ENCODE results near the gene CPA4. TPM values are rescaled to one million over a fixed set of nuclear protein-coding genes. Genes with fewer than 3 reads are reported as not detected.

The CPA4 gene
- total RNA-seq, 6 experiments from 2014 or later: 5.8 to 23.2 (median 20.0) TPM

GRCh38 chr7:130303551-130303950 is 10.6 kb downstream of the CPA4 start:
- no peak for TF ChIP-seq CTCF (IDR thresholded peaks at IDR 0.05)
- Mint-ChIP-seq H3K4me1 (ENCODE audit: low read depth) (no peaks in the 10 kb centered on the region), H3K4me3 (no peak overlapping the region), H3K27ac (no peak overlapping the region), H3K36me3 (ENCODE audit: low read depth) (peaks cover 14% of the 10 kb centered on the region), H3K27me3 (ENCODE audit: insufficient read depth) (peaks cover 40% of the 10 kb centered on the region), H3K9me3 (no peaks in the 10 kb centered on the region)
- DNase-seq: no peak

- Mint-ChIP-seq H3K4me1 (ENCODE audit: low read depth) (no peaks in the 10 kb centered on the region), H3K27ac (no peak overlapping the region), H3K27me3 (ENCODE audit: insufficient read depth) (peaks cover 37% of the 10 kb centered on the region), H3K9me3 (no peaks in the 10 kb centered on the region), H3K36me3 (ENCODE audit: low read depth) (peaks cover 14% of the 10 kb centered on the region), H3K4me3 (no peak overlapping the region)
- DNase-seq: no peak
- no peak for TF ChIP-seq CTCF (IDR thresholded peaks at IDR 0.05)
Measured at GRCh38 chr7:130303982-130304381, 11.0 kb downstream of the CPA4 start.

- no peak for DNase-seq
- no peak overlapping the region for H3K4me3 Mint-ChIP-seq
- peaks cover 36% of the 10 kb centered on the region for H3K27me3 Mint-ChIP-seq (ENCODE audit: insufficient read depth)
- peaks cover 12% of the 10 kb centered on the region for H3K36me3 Mint-ChIP-seq (ENCODE audit: low read depth)
- H3K4me1 Mint-ChIP-seq (ENCODE audit: low read depth): no peaks in the 10 kb centered on the region
- no peak overlapping the region for H3K27ac Mint-ChIP-seq
- no peaks in the 10 kb centered on the region for H3K9me3 Mint-ChIP-seq
- no peak for TF ChIP-seq CTCF (IDR thresholded peaks at IDR 0.05)
Measured at GRCh38 chr7:130304878-130305277, 11.9 kb downstream of the CPA4 start.

GRCh38 chr7:130305433-130306042 is 12.6 kb downstream of the CPA4 start:
- Mint-ChIP-seq H3K9me3 (no peaks in the 10 kb centered on the region), H3K4me3 (no peak overlapping the region), H3K27me3 (ENCODE audit: insufficient read depth) (peaks cover 31% of the 10 kb centered on the region), H3K27ac (no peak overlapping the region), H3K36me3 (ENCODE audit: low read depth) (peaks cover 7% of the 10 kb centered on the region), H3K4me1 (ENCODE audit: low read depth) (no peaks in the 10 kb centered on the region)
- no peak for DNase-seq
- TF ChIP-seq CTCF (IDR thresholded peaks at IDR 0.05): no peak

GRCh38 chr7:130309986-130310385 is 17.0 kb downstream of the CPA4 start:
- TF ChIP-seq CTCF (IDR thresholded peaks at IDR 0.05): no peak
- Mint-ChIP-seq H3K4me3 (no peak overlapping the region), H3K36me3 (ENCODE audit: low read depth) (no peaks in the 10 kb centered on the region), H3K9me3 (no peaks in the 10 kb centered on the region), H3K4me1 (ENCODE audit: low read depth) (no peaks in the 10 kb centered on the region), H3K27me3 (ENCODE audit: insufficient read depth) (peaks cover 22% of the 10 kb centered on the region), H3K27ac (no peak overlapping the region)
- DNase-seq: no peak
